ENCODE results near the gene XRN2. TPM values are rescaled to one million over a fixed set of nuclear protein-coding genes. Genes with fewer than 3 reads are reported as not detected.

Gene XRN2
- total and polyA plus RNA-seq, 9 donors = 35.8 to 65.8 (median 50.2) TPM

DNA sequence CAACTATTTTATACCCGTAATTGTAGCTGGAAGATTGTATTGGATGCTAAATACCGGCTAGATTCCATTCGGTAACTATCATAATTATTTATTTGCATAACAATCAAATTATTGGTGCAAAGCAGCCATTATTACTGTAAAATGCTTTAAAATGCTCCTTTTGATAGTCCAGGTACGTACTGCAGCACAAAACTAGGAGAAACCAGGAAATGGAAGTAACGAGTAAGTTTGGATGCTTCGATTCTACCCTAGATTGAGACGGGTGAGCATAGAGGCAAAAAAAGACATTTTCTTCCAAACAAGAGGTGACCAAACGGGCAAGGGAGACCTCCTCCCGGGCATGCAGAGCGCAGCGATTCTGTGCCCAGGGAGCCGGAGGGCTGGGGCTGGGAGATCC, 469 bp upstream of the XRN2 start:
- DNase-seq = no peak
- Histone ChIP-seq H3K27ac (peak overlapping the region; percentile 89 to 94), H3K9me3 (no peaks in the 10 kb centered on the region), H3K27me3 (no peaks in the 10 kb centered on the region), H3K36me3 (no peaks in the 10 kb centered on the region), H3K4me1 (ENCODE audit: insufficient read depth) (peaks cover 2% of the 10 kb centered on the region), H3K4me3 (peak overlapping the region; percentile 97)
- no peak for TF ChIP-seq CTCF (IDR thresholded peaks at IDR 0.05)
- no peak for TF ChIP-seq EP300 (IDR thresholded peaks at IDR 0.05)
- no peak for TF ChIP-seq POLR2A (IDR thresholded peaks at IDR 0.05)
- WGBS, 3 donors = 3 to 5% (median 3%) methylated on average over 12 of the region's 12 CpGs
- intact Hi-C loops (cut with DNase I) = no loop called here

DNA sequence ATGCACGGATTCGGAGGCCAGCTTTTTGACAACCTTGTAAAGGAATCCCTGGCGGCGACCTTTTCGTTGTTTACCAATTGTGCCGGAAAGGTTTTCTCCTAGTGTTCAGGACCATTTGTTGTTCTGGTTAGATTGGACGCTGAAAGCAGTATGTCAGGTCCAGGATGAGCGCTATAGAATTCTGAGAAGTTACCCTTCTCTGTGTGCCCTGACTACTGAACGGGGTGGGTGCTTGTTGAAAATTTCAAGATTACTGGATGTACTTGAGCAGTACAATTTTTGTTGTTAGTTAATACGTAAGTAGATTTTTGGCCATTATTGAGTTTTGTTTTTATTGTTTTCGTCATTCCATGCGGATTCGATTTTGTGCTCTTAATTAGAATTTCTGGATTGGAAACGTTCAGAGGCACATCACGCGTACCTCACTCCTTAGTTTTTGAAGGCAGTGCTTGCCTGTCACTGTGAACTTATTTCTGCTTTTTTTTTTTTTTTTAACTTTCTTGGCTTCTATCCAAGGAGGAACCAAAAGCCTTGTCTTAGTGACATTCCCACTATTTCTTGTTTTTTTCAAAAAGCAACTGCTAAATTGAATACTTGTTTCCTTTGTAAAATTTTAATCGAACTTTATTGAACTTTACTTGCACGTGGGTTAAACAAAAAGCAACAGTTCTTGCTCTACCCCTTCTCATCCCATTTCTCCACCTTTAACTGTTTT, 898 bp downstream of the XRN2 start:
- H3K27ac ChIP-seq = peak overlapping the region in 1 of 2 donors; percentile 94
- no peak for DNase-seq
- H3K27me3 ChIP-seq = no peaks in the 10 kb centered on the region
- intact Hi-C loops (cut with DNase I) = no loop called here
- H3K4me1 ChIP-seq (ENCODE audit: insufficient read depth) = peaks cover 2% of the 10 kb centered on the region
- no peak for TF ChIP-seq EP300 (IDR thresholded peaks at IDR 0.05)
- no peak for TF ChIP-seq POLR2A (IDR thresholded peaks at IDR 0.05)
- no peak for TF ChIP-seq CTCF (IDR thresholded peaks at IDR 0.05)
- H3K9me3 ChIP-seq = no peaks in the 10 kb centered on the region
- 1% methylated on average over 18 of the region's 18 CpGs for WGBS, 3 donors
- peak overlapping the region; percentile 97 for H3K4me3 ChIP-seq
- no peaks in the 10 kb centered on the region for H3K36me3 ChIP-seq

DNA sequence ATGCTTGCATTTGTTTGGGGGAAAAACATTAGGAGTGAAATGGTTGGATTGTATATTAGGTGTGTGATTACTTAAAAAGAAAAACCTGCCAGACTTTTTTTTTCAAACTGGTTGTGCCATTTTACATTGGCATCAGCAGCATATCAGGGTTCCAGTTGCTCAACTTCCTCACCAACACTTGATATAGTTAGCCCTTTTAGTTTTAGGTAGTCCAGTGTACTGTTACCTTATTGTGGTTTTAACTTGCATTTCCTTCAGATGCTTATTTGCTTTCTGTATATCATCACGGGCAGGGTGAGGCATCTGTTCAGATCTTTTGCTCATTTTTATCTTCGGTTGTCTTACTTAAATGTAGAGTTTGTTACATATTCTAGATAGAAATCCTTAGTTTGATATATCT, 5.2 kb downstream of the XRN2 start:
- H3K9me3 ChIP-seq = no peaks in the 10 kb centered on the region
- no peak overlapping the region for H3K4me3 ChIP-seq

DNA sequence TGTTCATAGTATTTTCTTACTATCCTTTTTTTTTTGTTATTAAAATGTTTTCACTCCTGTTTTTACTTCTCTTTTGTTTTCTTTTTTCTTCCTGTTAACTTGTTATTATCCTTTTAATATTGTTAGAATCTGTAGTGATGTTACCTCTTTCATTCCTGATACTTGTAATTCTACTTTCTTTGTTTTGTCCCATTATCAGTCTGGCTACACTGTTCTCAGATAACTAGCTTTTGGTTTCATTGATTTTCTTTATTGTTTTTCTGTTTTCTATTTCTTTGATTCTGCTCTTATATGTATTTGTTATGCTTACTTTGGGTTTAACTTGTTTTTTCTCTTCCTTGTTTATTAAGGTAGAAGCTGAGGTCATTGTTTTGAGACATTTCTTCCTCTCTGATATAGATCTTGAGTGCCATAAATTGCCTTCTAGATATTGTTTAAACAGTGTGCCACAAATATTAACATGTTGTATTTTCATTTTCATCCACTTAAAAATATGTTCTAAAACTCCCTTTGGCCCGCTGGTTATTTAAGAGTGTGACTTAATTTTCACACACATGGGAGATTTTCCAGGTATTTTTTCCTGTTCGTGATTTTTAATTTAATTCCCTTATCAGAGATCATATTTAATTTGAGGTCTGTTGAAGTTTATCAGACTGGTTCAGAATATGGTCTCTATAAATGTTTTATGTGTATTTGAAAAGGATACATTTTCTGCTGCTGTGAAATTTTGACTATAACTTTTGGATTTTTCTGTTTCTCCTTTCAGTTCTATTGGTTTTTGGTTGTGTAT, 6.7 kb downstream of the XRN2 start:
- no peak overlapping the region for H3K27ac ChIP-seq
- no peak for TF ChIP-seq CTCF (IDR thresholded peaks at IDR 0.05)
- no peak for TF ChIP-seq EP300 (IDR thresholded peaks at IDR 0.05)
- TF ChIP-seq POLR2A (IDR thresholded peaks at IDR 0.05) = no peak
- H3K4me3 ChIP-seq = no peak overlapping the region
- 45 to 58% (median 51%) methylated on average over 2 of the region's 2 CpGs for WGBS, 3 donors
- no peaks in the 10 kb centered on the region for H3K27me3 ChIP-seq
- H3K9me3 ChIP-seq = no peaks in the 10 kb centered on the region
- peaks cover 3% of the 10 kb centered on the region for H3K4me1 ChIP-seq (ENCODE audit: insufficient read depth)
- H3K36me3 ChIP-seq = no peaks in the 10 kb centered on the region
- intact Hi-C loops (cut with DNase I) = no loop called here
- DNase-seq = no peak

More for the DNA sequence above, 5.2 kb downstream of the XRN2 start:
- intact Hi-C loops (cut with DNase I) = no loop called here
- no peak for TF ChIP-seq CTCF (IDR thresholded peaks at IDR 0.05)
- TF ChIP-seq EP300 (IDR thresholded peaks at IDR 0.05) = no peak
- TF ChIP-seq POLR2A (IDR thresholded peaks at IDR 0.05) = no peak
- Histone ChIP-seq H3K4me1 (ENCODE audit: insufficient read depth) (peaks cover 4% of the 10 kb centered on the region), H3K27me3 (no peaks in the 10 kb centered on the region), H3K27ac (no peak overlapping the region), H3K36me3 (no peaks in the 10 kb centered on the region)
- 96 to 98% (median 97%) methylated on average over 2 of the region's 2 CpGs for WGBS, 3 donors
- DNase-seq = no peak

All from ovary (tissue), 9 donors.